ENCODE data around the gene WDR1.
A peak's percentile ranks its signal among the peaks of the same experiment; 100 is the strongest.

DNA sequence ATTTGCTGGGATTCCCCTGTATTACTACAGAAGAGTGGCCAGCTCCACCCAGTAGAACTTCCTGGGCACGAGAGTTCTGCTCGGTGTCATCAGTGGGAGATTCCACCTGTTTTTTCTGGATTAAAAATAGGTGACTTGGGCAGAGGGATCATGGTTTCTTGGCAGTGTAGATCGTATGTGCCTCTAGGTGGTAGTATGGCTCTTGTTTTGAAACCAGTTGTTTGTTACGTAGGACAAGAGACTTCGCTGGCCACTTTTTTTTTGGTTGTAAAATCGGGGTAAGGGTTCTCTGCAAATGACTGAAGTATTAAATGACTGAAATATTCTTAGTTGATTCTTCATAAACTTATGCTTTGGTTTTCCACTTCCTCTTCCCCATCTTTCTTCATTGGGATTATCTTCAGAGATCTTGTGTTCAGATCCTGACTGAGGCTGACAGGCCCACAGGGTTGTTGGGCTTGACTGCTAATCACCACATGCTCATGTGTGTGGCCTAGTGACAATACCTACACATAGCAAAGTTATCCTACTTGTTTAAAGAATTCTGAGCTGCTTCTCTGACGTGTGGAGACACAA is 43.8 kb upstream of the WDR1 start:
- TF ChIP-seq, protein P1, sequence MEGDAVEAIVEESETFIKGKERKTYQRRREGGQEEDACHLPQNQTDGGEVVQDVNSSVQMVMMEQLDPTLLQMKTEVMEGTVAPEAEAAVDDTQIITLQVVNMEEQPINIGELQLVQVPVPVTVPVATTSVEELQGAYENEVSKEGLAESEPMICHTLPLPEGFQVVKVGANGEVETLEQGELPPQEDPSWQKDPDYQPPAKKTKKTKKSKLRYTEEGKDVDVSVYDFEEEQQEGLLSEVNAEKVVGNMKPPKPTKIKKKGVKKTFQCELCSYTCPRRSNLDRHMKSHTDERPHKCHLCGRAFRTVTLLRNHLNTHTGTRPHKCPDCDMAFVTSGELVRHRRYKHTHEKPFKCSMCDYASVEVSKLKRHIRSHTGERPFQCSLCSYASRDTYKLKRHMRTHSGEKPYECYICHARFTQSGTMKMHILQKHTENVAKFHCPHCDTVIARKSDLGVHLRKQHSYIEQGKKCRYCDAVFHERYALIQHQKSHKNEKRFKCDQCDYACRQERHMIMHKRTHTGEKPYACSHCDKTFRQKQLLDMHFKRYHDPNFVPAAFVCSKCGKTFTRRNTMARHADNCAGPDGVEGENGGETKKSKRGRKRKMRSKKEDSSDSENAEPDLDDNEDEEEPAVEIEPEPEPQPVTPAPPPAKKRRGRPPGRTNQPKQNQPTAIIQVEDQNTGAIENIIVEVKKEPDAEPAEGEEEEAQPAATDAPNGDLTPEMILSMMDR (conservative IDR thresholded peaks at IDR 0.05 in 1 of 2, IDR thresholded peaks at IDR 0.05 in 1 of 2; ENCODE audit: low read depth in 1 of 2, low read length in 2 of 2), result peak in 1 of 2 donors; percentile 28
- no peak for TF ChIP-seq EZH2 (IDR thresholded peaks at IDR 0.05; ENCODE audit: low read length, missing control alignments)
